Mesothelial cell of epicardium (in vitro differentiated cells): ENCODE data around the gene TOMM34. TPM values are rescaled to one million over a fixed set of nuclear protein-coding genes. Genes with fewer than 3 reads are reported as not detected.

Experiments
- DNase-seq, 2 experiments: peaks; one replicate each; pipeline ENCODE4 v3.0.0; 2021; ENCODE audit warnings: low spot score in 2 of 2; ENCODE audit not compliant: unreplicated experiment in 2 of 2
- H3K27ac Mint-ChIP-seq: 2 replicates; pipeline ENCODE4 v1.8.0; 2021; ENCODE audit warnings: mixed read lengths
- H3K27me3 Mint-ChIP-seq: 2 replicates; pipeline ENCODE4 v1.8.0; 2021; ENCODE audit warnings: low read depth, mixed read lengths
- H3K36me3 Mint-ChIP-seq: 2 replicates; pipeline ENCODE4 v1.8.0; 2021; ENCODE audit warnings: mixed read lengths
- H3K4me1 Mint-ChIP-seq: 2 replicates; pipeline ENCODE4 v1.8.0; 2021; ENCODE audit warnings: mixed read lengths
- H3K4me3 Mint-ChIP-seq: 2 replicates; pipeline ENCODE4 v1.8.0; 2021; ENCODE audit warnings: mild to moderate bottlenecking, moderate library complexity, mixed read lengths
- H3K9me3 Mint-ChIP-seq: 2 replicates; pipeline ENCODE4 v1.8.0; 2021; ENCODE audit warnings: mixed read lengths
- CTCF ChIP-seq: fragments of 200-600 bp; sonication (generic); IDR thresholded peaks from one replicate; pipeline ENCODE4 v1.5.0; 2021; ENCODE audit warnings: antibody characterized with exemption; ENCODE audit not compliant: unreplicated experiment
- total RNA-seq: library from RNA; stranded (reverse); gene quantifications from 3 replicates; pipeline ENCODE4 v1.2.1, GENCODE V29; 2021

The TOMM34 gene
- total RNA-seq, 1 donor from 2014 or later, result 43.7 TPM

DNA sequence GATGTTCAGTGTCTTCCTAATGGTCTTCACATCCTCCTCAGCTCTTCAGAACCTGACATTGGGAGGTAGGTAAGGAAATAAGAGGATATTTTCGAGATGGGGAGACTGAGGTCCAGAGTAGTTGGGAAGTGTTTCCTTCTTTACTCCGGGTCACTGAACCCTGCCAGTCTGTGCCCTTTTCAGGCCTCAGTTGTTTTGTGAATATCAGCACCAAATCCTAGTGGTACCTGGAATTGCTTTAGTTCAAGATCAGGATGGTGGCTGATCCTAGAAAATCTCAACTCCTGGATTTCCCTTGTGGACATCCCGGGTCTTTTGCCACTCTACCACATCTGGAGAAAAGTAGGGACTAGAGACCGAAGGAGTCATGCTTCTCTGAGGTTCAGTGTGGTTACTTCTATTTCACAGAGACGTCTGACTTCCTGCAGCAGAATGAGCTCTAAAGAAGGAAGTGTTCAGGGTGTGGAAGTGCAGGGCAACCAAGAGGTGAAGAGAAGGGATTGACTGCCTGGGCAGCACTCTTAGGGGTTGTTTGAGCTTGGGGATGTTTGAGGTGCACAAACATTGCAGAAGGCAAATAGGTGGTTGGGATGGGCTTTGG lies 7.1 kb upstream of the TOMM34 start:
- H3K4me3 Mint-ChIP-seq, result peak overlapping the region; percentile 97
- no peaks in the 10 kb centered on the region for H3K36me3 Mint-ChIP-seq
- no peak for DNase-seq
- no peaks in the 10 kb centered on the region for H3K27me3 Mint-ChIP-seq
- peaks cover 35% of the 10 kb centered on the region for H3K4me1 Mint-ChIP-seq
- H3K9me3 Mint-ChIP-seq, result no peaks in the 10 kb centered on the region
- TF ChIP-seq CTCF, result no peak
- H3K27ac Mint-ChIP-seq, result peak overlapping the region; percentile 94

GRCh38 chr20:44966030-44966961 lies 6.1 kb upstream of the TOMM34 start, which contains the start of gene STK4:
Gene STK4, plus strand, starts transcription at chr20:44966512. Its CDS starts 57 bp downstream, at chr20:44966569.
- TF ChIP-seq CTCF, result no peak
- peak within 1 kb of the TSS; percentile 97 for H3K4me3 Mint-ChIP-seq
- peak; percentile 88 to 92 for DNase-seq
- H3K4me1 Mint-ChIP-seq, result peaks cover 42% of the 10 kb centered on the region
- no peaks in the 10 kb centered on the region for H3K9me3 Mint-ChIP-seq
- H3K36me3 Mint-ChIP-seq, result no peaks in the 10 kb centered on the region
- no peaks in the 10 kb centered on the region for H3K27me3 Mint-ChIP-seq
- H3K27ac Mint-ChIP-seq, result peak within 1 kb of the TSS; percentile 94

DNA sequence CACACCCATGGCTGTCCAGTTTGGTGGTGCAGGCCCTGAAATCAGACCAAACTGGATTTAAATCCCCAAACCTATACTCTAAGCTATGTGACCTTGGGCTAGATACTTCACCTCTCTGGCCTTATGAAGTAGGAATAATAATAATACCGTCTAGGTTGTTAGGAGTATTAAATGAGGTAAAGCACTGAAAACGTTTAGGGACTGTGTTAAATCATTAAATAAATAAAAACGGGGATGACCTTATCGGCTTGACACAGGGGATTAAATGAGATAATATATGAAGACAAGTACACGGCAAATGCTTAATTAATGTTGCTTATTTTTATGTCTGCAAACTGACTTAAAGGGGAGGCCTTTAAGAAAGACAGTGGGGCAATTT lies 5.4 kb upstream of the TOMM34 start:
- peaks cover 41% of the 10 kb centered on the region for H3K4me1 Mint-ChIP-seq
- no peaks in the 10 kb centered on the region for H3K36me3 Mint-ChIP-seq
- TF ChIP-seq CTCF, result no peak
- H3K27ac Mint-ChIP-seq, result peak overlapping the region; percentile 94
- no peaks in the 10 kb centered on the region for H3K9me3 Mint-ChIP-seq
- H3K4me3 Mint-ChIP-seq, result peak overlapping the region; percentile 97
- no peaks in the 10 kb centered on the region for H3K27me3 Mint-ChIP-seq
- DNase-seq, result no peak

DNA sequence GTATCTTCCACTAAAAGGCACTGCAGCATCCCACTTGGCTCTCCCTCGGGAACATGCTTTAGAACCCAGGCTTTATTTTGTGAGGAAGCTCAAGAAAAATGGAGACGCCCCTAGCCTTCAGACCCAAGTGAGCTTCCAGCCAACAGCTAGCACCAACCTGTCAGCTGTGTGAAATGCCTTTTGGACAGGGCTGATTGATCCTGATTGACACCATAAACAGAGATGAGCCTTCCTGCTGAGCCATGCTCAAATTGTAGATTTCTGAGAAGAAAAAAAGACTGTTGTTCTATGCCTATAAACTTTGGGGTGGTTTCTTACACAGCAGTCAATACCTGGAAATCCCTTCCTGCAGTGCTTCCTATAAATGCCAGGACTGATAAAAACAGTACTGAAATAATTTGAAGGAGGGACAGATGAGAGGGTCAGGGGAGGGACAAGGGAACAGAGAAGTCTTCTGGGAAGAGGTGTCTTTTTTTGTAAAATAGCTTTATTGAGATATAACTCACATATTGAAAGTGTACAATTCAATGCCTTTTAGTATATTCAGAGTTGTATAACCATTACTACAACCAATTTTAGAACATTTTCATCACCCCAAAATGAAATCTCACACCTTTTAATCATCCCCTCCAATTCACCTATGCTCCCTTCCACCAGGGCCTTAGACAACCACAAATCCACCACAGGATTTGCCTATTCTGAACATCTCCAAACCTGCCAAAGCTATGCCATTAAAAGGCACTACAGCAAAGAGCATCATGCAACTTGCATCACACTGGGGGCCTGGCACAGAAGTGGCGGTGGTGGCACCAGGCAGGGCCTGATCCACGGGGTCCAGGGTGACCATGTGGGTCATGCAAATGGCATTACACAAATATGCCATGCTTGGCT lies 3.4 kb upstream of the TOMM34 start:
- TF ChIP-seq CTCF, result no peak
- Mint-ChIP-seq H3K36me3 (no peaks in the 10 kb centered on the region), H3K27me3 (no peaks in the 10 kb centered on the region), H3K27ac (no peak overlapping the region), H3K4me3 (no peak overlapping the region), H3K4me1 (peaks cover 50% of the 10 kb centered on the region), H3K9me3 (no peaks in the 10 kb centered on the region)
- DNase-seq, result no peak

DNA sequence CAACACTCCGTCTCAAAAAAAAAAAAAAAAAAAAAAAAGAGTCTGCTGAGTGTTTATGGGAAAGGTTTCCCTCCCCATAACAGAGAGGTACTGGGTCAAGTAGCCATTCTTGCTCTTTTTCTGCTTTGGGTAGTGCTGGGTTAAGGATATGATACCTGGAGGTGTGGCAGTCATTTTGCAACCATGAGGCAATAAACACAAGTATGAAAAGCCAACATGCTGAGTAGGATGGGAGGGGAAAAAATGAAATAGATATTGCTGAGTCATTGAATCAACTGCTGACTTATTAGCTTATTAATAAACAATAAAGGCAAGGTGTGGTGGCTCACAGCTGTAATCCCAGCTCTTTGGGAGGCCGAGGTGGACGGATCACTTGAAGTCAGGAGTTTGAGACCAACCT lies 2.3 kb upstream of the TOMM34 start:
- no peak overlapping the region for H3K4me3 Mint-ChIP-seq
- H3K9me3 Mint-ChIP-seq, result no peaks in the 10 kb centered on the region

More for the DNA sequence above, 2.3 kb upstream of the TOMM34 start:
- H3K27me3 Mint-ChIP-seq, result no peaks in the 10 kb centered on the region
- TF ChIP-seq CTCF, result no peak
- H3K4me1 Mint-ChIP-seq, result peaks cover 53% of the 10 kb centered on the region
- H3K27ac Mint-ChIP-seq, result no peak overlapping the region
- H3K36me3 Mint-ChIP-seq, result no peaks in the 10 kb centered on the region
- DNase-seq, result no peak
